Stimulated activated CD8-positive, alpha-beta memory T cell treated with anti-CD3 and anti-CD28 coated beads, Interleukin-12 subunit alpha, Interleukin-12 subunit beta, amount 100 ng/mL, for 24 hours (primary cell): ENCODE measurements around the gene FRYL.
"Not testable (repeated sequence)": the region's sequence is repeated elsewhere in the genome, so short reads cannot be mapped to it uniquely, and the experiment has no call there.

Experiments
- DNase-seq: peaks from one replicate; pipeline ENCODE4 v3.0.0-alpha.2; 2020; ENCODE audit errors: extremely low read depth

FRYL gene

GRCh38 chr4:48490012-48490679 is 289.9 kb downstream of the FRYL start, which contains the start of gene ZAR1:
ZAR1 (plus strand) TSS chr4:48490252; CDS start chr4:48490292, 40 bp downstream.
- DNase-seq, result no peak

GRCh38 chr4:48489683-48490011 is 290.4 kb downstream of the FRYL start:
- DNase-seq, result no peak

GRCh38 chr4:48484494-48485168 is 295.4 kb downstream of the FRYL start:
- DNase-seq, result no peak

- no peak for DNase-seq
These were observed 296.1 kb downstream of the FRYL start for GRCh38 chr4:48483777-48484493.

GRCh38 chr4:48483006-48483776 is 296.9 kb downstream of the FRYL start, which contains the start of gene SLC10A4:
SLC10A4 (plus strand) TSS chr4:48483343; CDS start chr4:48483562, 219 bp downstream.
- no peak for DNase-seq

- DNase-seq, result no peak
These were observed 298.5 kb downstream of the FRYL start for GRCh38 chr4:48481581-48481980.

GRCh38 chr4:48478273-48478672 is 301.8 kb downstream of the FRYL start:
- DNase-seq, result no peak

- no peak for DNase-seq
These were observed 304.3 kb downstream of the FRYL start for GRCh38 chr4:48475770-48476169.

- no peak for DNase-seq
These were observed 307.3 kb downstream of the FRYL start for GRCh38 chr4:48472794-48473193.

- no peak for DNase-seq
These were observed 309.5 kb downstream of the FRYL start for GRCh38 chr4:48470570-48470969.

GRCh38 chr4:48470137-48470536 is 309.9 kb downstream of the FRYL start:
- DNase-seq, result no peak

- no peak for DNase-seq
These were observed 312.2 kb downstream of the FRYL start for GRCh38 chr4:48467891-48468290.

GRCh38 chr4:48467442-48467841 is 312.6 kb downstream of the FRYL start:
- no peak for DNase-seq

- DNase-seq, result no peak
These were observed 317.7 kb downstream of the FRYL start for GRCh38 chr4:48462363-48462762.

- DNase-seq, result no peak
These were observed 319.1 kb downstream of the FRYL start for GRCh38 chr4:48461000-48461399.

GRCh38 chr4:48454591-48454990 is 325.5 kb downstream of the FRYL start:
- DNase-seq, result no peak

GRCh38 chr4:48451656-48452055 is 328.4 kb downstream of the FRYL start:
- DNase-seq, result not testable (repeated sequence)

GRCh38 chr4:48450740-48451139 is 329.3 kb downstream of the FRYL start:
- DNase-seq, result no peak

GRCh38 chr4:48449151-48449550 is 330.9 kb downstream of the FRYL start:
- no peak for DNase-seq
